Caco-2 (cell line): ENCODE measurements around the gene POU2F2. TPM values are rescaled to one million over a fixed set of nuclear protein-coding genes. Genes with fewer than 3 reads are reported as not detected.

Experiments
- BruUV-seq: library from RNA; stranded (reverse); fragments of 400-500 nt; replicated peaks from 2 replicates; lab custom pipeline; 2021; lab: Mats Ljungman, UMichigan
- CTCF ChIA-PET: fragments of 300-600 bp; sonication (Branson Sonifier 250); formaldehyde crosslinking; loops from one replicate; lab custom pipeline; 2022; ENCODE audit warnings: antibody characterized with exemption; lab: Charles Lee
- POLR2A ChIA-PET: fragments of 300-600 bp; sonication (Branson Sonifier 250); formaldehyde crosslinking; loops from one replicate; lab custom pipeline; 2022; ENCODE audit warnings: antibody characterized with exemption; lab: Charles Lee
- DNase-seq, 2 experiments: peaks; one replicate each; pipeline versions ENCODE4 v3.0.0 to v3.0.0-alpha.2; 2020 to 2022
- H3K27me3 ChIP-seq: replicated peaks from 2 replicates; pipeline ENCODE4 v1.6.0; 2011; ENCODE audit warnings: low read length; ENCODE audit not compliant: control insufficient read depth, insufficient read depth
- H3K36me3 ChIP-seq: 2 replicates; pipeline ENCODE4 v1.5.1; 2011; ENCODE audit warnings: low read length; ENCODE audit not compliant: control insufficient read depth, insufficient read depth
- H3K4me1 ChIP-seq: fragments of 250-450 bp; sonication (Bioruptor Pico); 2 replicates; pipeline ENCODE4 v1.5.1; 2020; ENCODE audit warnings: mild to moderate bottlenecking
- H3K4me3 ChIP-seq: 2 replicates; pipeline ENCODE4 v1.5.1; 2011; ENCODE audit warnings: low read depth, mild to moderate bottlenecking, control low read depth, low read length
- H3K9me3 ChIP-seq: fragments of 250-450 bp; sonication (Bioruptor Pico); 2 replicates; pipeline ENCODE4 v1.5.1; 2020; ENCODE audit warnings: mild to moderate bottlenecking, moderate library complexity
- H3K27ac Mint-ChIP-seq: one replicate; pipeline ENCODE4 v1.8.0; 2022; ENCODE audit warnings: mixed read lengths; ENCODE audit not compliant: unreplicated experiment
- H3K27me3 Mint-ChIP-seq: one replicate; pipeline ENCODE4 v1.8.0; 2022; ENCODE audit warnings: mixed read lengths; ENCODE audit not compliant: insufficient read depth, unreplicated experiment
- H3K36me3 Mint-ChIP-seq: one replicate; pipeline ENCODE4 v1.8.0; 2022; ENCODE audit warnings: mild to moderate bottlenecking, mixed read lengths; ENCODE audit not compliant: insufficient read depth, unreplicated experiment
- H3K4me1 Mint-ChIP-seq: one replicate; pipeline ENCODE4 v1.8.0; 2022; ENCODE audit warnings: low read depth, mixed read lengths; ENCODE audit not compliant: unreplicated experiment
- H3K4me3 Mint-ChIP-seq: one replicate; pipeline ENCODE4 v1.8.0; 2022; ENCODE audit warnings: mild to moderate bottlenecking, moderate library complexity, mixed read lengths; ENCODE audit not compliant: unreplicated experiment
- H3K9me3 Mint-ChIP-seq: one replicate; pipeline ENCODE4 v1.8.0; 2022; ENCODE audit warnings: mixed read lengths; ENCODE audit not compliant: unreplicated experiment
- intact Hi-C: fragments of 100-400 bp; cut with micrococcal nuclease; formaldehyde crosslinking; loops from one replicate; pipeline ENCODE4 v1.10.0; 2022; ENCODE audit not compliant: unreplicated experiment
- total RNA-seq: library from RNA; stranded (reverse); gene quantifications from 2 replicates; pipeline ENCODE4 v1.2.3, GENCODE V29; 2022
- TF ChIP-seq, protein P1 (sequence below), 2 experiments: fragments of 200-600 bp in 1 of 2; IDR thresholded peaks; 1 replicate in 1 of 2; 2 replicates in 1 of 2; pipeline versions ENCODE4 v1.5.1 to v1.8.0; 2011 to 2022; ENCODE audit warnings: antibody characterized with exemption in 1 of 2, control low read depth in 1 of 2, inconsistent platforms in 1 of 2, low read depth in 1 of 2, low read length in 1 of 2, mild to moderate bottlenecking in 1 of 2, moderate library complexity in 1 of 2; ENCODE audit not compliant: insufficient read depth in 1 of 2, severe bottlenecking in 1 of 2, unreplicated experiment in 1 of 2

The POU2F2 gene
- total RNA-seq, 1 experiment from 2014 or later = 1.5 TPM

DNA sequence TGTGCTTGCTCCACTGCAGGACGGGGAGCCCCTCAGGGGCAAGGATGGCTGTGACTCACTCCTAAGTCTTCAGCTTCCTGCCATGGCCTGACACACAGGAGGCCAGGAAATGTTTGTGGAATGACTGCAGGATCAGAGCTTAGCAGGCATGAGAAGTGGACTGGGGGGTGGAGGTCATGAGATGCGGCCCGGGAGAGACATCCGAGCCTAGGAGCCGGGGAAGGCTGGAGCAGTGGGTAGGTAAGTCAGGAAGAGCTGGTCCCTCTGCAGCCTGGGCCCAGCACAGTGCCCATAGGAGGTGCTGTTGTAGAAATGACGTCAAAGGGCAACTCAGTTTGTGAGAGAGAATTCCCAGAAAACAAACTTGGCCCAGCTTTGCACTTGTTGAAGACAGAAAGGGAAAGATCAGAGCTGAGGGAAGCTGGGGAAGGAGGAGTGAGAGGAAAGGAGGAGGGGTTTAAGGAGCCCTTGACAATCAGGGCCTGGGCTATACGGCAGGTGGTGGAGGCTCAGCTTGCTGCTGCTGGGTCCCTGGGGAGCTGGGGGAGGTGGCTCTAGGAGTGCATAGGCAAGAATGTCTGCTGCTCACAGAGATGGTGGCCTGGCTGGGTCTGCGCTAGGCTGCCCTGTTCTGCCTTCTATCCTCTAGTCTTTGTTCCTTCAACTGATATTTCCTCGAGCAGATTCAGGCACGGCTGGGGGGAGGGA is 18.5 kb downstream of the POU2F2 start:
- no peaks in the 10 kb centered on the region; the same call in 1 of the 2 replicates for H3K27me3 ChIP-seq
- H3K36me3 ChIP-seq = no peaks in the 10 kb centered on the region
- no peak overlapping the region for H3K4me3 ChIP-seq
- POLR2A ChIA-PET = interaction anchor here (0.6 kb wide), 1 partner anchor 9 kb away, joined by 3 read pairs; no protein-coding TSS in a partner anchor
- Mint-ChIP-seq H3K36me3 (no peaks in the 10 kb centered on the region), H3K27ac (no peak overlapping the region), H3K9me3 (no peaks in the 10 kb centered on the region), H3K4me1 (no peaks in the 10 kb centered on the region), H3K4me3 (no peak overlapping the region), H3K27me3 (peaks cover 3% of the 10 kb centered on the region)
- TF ChIP-seq, protein P1, sequence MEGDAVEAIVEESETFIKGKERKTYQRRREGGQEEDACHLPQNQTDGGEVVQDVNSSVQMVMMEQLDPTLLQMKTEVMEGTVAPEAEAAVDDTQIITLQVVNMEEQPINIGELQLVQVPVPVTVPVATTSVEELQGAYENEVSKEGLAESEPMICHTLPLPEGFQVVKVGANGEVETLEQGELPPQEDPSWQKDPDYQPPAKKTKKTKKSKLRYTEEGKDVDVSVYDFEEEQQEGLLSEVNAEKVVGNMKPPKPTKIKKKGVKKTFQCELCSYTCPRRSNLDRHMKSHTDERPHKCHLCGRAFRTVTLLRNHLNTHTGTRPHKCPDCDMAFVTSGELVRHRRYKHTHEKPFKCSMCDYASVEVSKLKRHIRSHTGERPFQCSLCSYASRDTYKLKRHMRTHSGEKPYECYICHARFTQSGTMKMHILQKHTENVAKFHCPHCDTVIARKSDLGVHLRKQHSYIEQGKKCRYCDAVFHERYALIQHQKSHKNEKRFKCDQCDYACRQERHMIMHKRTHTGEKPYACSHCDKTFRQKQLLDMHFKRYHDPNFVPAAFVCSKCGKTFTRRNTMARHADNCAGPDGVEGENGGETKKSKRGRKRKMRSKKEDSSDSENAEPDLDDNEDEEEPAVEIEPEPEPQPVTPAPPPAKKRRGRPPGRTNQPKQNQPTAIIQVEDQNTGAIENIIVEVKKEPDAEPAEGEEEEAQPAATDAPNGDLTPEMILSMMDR (IDR thresholded peaks at IDR 0.05; ENCODE audit: insufficient read depth in 1 of 2, low read depth in 1 of 2, low read length in 1 of 2, severe bottlenecking in 1 of 2, unreplicated experiment in 1 of 2) = no peak
- H3K9me3 ChIP-seq = no peaks in the 10 kb centered on the region
- no TSS peak for BruUV-seq
- intact Hi-C loops = no loop called here
- CTCF ChIA-PET = interaction anchor here (0.6 kb wide), 1 partner anchor 1915 kb away, joined by 7 read pairs; no protein-coding TSS in a partner anchor
- no peak for DNase-seq
- no peaks in the 10 kb centered on the region; the same call in 1 of the 2 replicates for H3K4me1 ChIP-seq

DNA sequence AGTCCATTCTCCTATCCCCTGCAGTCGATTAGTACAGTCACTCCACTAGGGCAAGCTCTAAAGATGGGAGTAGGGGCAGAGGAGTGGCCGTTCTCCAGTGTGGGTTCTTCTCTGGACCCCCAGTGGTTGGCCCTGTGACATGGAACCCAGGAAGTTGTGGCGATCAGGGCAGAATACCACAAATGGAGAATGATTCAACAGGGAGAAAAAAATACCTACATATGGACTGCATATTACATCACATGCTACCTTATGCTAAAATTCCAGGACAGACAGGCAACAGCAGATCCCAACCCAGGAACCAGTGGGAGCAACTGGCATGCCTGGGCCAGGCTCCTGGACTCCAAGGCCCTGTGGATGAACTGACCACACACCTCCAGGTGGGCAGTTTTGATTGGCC is 20.4 kb downstream of the POU2F2 start:
- no TSS peak for BruUV-seq
- TF ChIP-seq, protein P1 (IDR thresholded peaks at IDR 0.05; ENCODE audit: insufficient read depth in 1 of 2, low read depth in 1 of 2, low read length in 1 of 2, severe bottlenecking in 1 of 2, unreplicated experiment in 1 of 2) = no peak
- intact Hi-C loops = no loop called here
- Mint-ChIP-seq H3K27ac (no peak overlapping the region), H3K9me3 (no peaks in the 10 kb centered on the region), H3K4me1 (no peaks in the 10 kb centered on the region), H3K4me3 (no peak overlapping the region), H3K36me3 (no peaks in the 10 kb centered on the region), H3K27me3 (peaks cover 7% of the 10 kb centered on the region)
- no peak for DNase-seq
- Histone ChIP-seq H3K4me1 (no peaks in the 10 kb centered on the region; the same call in 1 of the 2 replicates), H3K4me3 (no peak overlapping the region), H3K27me3 (no peaks in the 10 kb centered on the region), H3K36me3 (no peaks in the 10 kb centered on the region), H3K9me3 (no peaks in the 10 kb centered on the region)
- CTCF ChIA-PET = no interaction called here
- POLR2A ChIA-PET = no interaction called here

DNA sequence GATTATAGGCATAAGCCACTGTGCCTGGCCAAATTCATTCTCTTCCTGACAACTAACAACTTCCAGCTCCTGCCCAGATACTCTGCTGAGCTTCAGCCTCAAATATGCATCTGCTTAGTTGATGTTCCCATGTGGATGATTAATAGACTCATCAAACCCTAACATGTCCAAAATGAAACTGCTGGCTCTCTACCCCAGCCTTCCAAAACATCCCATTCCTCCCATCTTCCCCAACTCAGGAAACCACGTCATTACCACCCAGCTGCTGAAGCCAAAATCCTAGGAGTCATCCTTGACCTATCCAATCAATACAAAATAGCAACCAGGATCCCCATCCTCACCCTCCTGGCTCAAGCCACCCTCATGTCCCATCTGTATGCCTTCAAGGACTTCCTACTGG is 20.9 kb downstream of the POU2F2 start:
- no peak for DNase-seq
- intact Hi-C loops = no loop called here
- H3K36me3 Mint-ChIP-seq = no peaks in the 10 kb centered on the region
- Histone ChIP-seq H3K9me3 (no peaks in the 10 kb centered on the region), H3K4me1 (no peaks in the 10 kb centered on the region; the same call in 1 of the 2 replicates), H3K4me3 (no peak overlapping the region), H3K36me3 (no peaks in the 10 kb centered on the region), H3K27me3 (no peaks in the 10 kb centered on the region)
- H3K9me3 Mint-ChIP-seq = no peaks in the 10 kb centered on the region
- no TSS peak for BruUV-seq
- H3K27ac Mint-ChIP-seq = no peak overlapping the region
- POLR2A ChIA-PET = no interaction called here
- H3K4me3 Mint-ChIP-seq = no peak overlapping the region
- peaks cover 10% of the 10 kb centered on the region for H3K27me3 Mint-ChIP-seq
- no peaks in the 10 kb centered on the region for H3K4me1 Mint-ChIP-seq
- CTCF ChIA-PET = no interaction called here
- TF ChIP-seq, protein P1 (IDR thresholded peaks at IDR 0.05; ENCODE audit: insufficient read depth in 1 of 2, low read depth in 1 of 2, low read length in 1 of 2, severe bottlenecking in 1 of 2, unreplicated experiment in 1 of 2) = no peak
